ENCODE data around the gene ASTN1.

Gene ASTN1

GRCh38 chr1:177007437-177008161 lies 156.9 kb downstream of the ASTN1 start:
- Histone ChIP-seq H2BK15ac (ENCODE audit: low read length) (no peak overlapping the region), H2BK5ac (ENCODE audit: low read length) (no peak overlapping the region), H3K79me1 (ENCODE audit: low read depth, low read length) (no peaks in the 10 kb centered on the region), H3K36me3 (replicated peaks in 1 of 2; ENCODE audit: control insufficient read depth in 2 of 2, insufficient read depth in 2 of 2, low read length in 2 of 2) (peaks cover 0 to 2% of the 10 kb centered on the region in 2 donors), H3K9ac (ENCODE audit: low read depth, low read length, poor library complexity) (no peak overlapping the region), H2AK5ac (ENCODE audit: low read depth, low read length) (no peak overlapping the region), H3K18ac (ENCODE audit: low read length) (no peak overlapping the region), H3K4me3 (ENCODE audit: low read length in 2 of 2) (no peak overlapping the region), H3K23ac (ENCODE audit: low read depth, low read length, poor library complexity) (no peak overlapping the region), H2BK12ac (ENCODE audit: low read length) (no peak overlapping the region), H3K4me2 (ENCODE audit: insufficient read depth, low read length, poor library complexity, severe bottlenecking) (no peak overlapping the region), H4K8ac (ENCODE audit: low read depth, low read length) (no peak overlapping the region), H4K91ac (ENCODE audit: low read depth, low read length, poor library complexity) (no peak overlapping the region), H3K4ac (ENCODE audit: low read length) (no peak overlapping the region), H3K14ac (ENCODE audit: low read length) (no peak overlapping the region), H3K9me3 (replicated peaks in 1 of 2; ENCODE audit: control insufficient read depth in 2 of 2, insufficient read depth in 1 of 2, low read depth in 1 of 2, low read length in 2 of 2) (peaks cover 0 to 2% of the 10 kb centered on the region in 2 donors), H2AFZ (ENCODE audit: low read length) (no peak overlapping the region), H3K27ac (replicated peaks; ENCODE audit: low read length) (no peak overlapping the region), H3K27me3 (ENCODE audit: control insufficient read depth in 3 of 3, insufficient read depth in 3 of 3, low read depth in 1 of 3, low read length in 3 of 3) (no peaks in the 10 kb centered on the region), H3K4me1 (ENCODE audit: control insufficient read depth in 2 of 2, insufficient read depth in 1 of 2, low read depth in 1 of 2, low read length in 2 of 2) (peaks cover 0 to 4% of the 10 kb centered on the region in 2 donors), H2BK120ac (ENCODE audit: low read depth, low read length) (no peak overlapping the region)
- DNase-seq (ENCODE audit: low spot score): no peak
- no CpG with 5 or more reads among the region's 8 CpGs for WGBS, 2 donors (ENCODE audit: extremely low coverage in 2 of 2, insufficient read length in 2 of 2, insufficient replicate concordance in 1 of 2)

- Histone ChIP-seq H3K4me1 (ENCODE audit: control insufficient read depth in 2 of 2, insufficient read depth in 1 of 2, low read depth in 1 of 2, low read length in 2 of 2) (peaks cover 0 to 4% of the 10 kb centered on the region in 2 donors), H3K4me2 (ENCODE audit: insufficient read depth, low read length, poor library complexity, severe bottlenecking) (no peak overlapping the region), H3K9ac (ENCODE audit: low read depth, low read length, poor library complexity) (no peak overlapping the region), H3K4ac (ENCODE audit: low read length) (no peak overlapping the region), H3K27me3 (ENCODE audit: control insufficient read depth in 3 of 3, insufficient read depth in 3 of 3, low read depth in 1 of 3, low read length in 3 of 3) (no peaks in the 10 kb centered on the region), H3K4me3 (ENCODE audit: low read length in 2 of 2) (no peak overlapping the region), H3K27ac (replicated peaks; ENCODE audit: low read length) (no peak overlapping the region), H3K9me3 (replicated peaks in 1 of 2; ENCODE audit: control insufficient read depth in 2 of 2, insufficient read depth in 1 of 2, low read depth in 1 of 2, low read length in 2 of 2) (no peaks in the 10 kb centered on the region), H3K36me3 (replicated peaks in 1 of 2; ENCODE audit: control insufficient read depth in 2 of 2, insufficient read depth in 2 of 2, low read length in 2 of 2) (no peaks in the 10 kb centered on the region), H2BK15ac (ENCODE audit: low read length) (no peak overlapping the region), H4K91ac (ENCODE audit: low read depth, low read length, poor library complexity) (no peak overlapping the region), H2BK12ac (ENCODE audit: low read length) (no peak overlapping the region), H4K8ac (ENCODE audit: low read depth, low read length) (no peak overlapping the region), H3K79me1 (ENCODE audit: low read depth, low read length) (no peaks in the 10 kb centered on the region), H2AFZ (ENCODE audit: low read length) (no peak overlapping the region), H3K23ac (ENCODE audit: low read depth, low read length, poor library complexity) (no peak overlapping the region), H2AK5ac (ENCODE audit: low read depth, low read length) (no peak overlapping the region), H3K18ac (ENCODE audit: low read length) (no peak overlapping the region), H3K14ac (ENCODE audit: low read length) (no peak overlapping the region), H2BK5ac (ENCODE audit: low read length) (no peak overlapping the region), H2BK120ac (ENCODE audit: low read depth, low read length) (no peak overlapping the region)
- WGBS, 2 donors (ENCODE audit: extremely low coverage in 2 of 2, insufficient read length in 2 of 2, insufficient replicate concordance in 1 of 2): no CpG with 5 or more reads among the region's 5 CpGs
- DNase-seq (ENCODE audit: low spot score): no peak
Observed at GRCh38 chr1:177002891-177003290, 161.6 kb downstream of the ASTN1 start.

GRCh38 chr1:177001556-177001955 lies 163.0 kb downstream of the ASTN1 start:
- H3K23ac ChIP-seq (ENCODE audit: low read depth, low read length, poor library complexity): no peak overlapping the region
- no peaks in the 10 kb centered on the region for H3K27me3 ChIP-seq (ENCODE audit: control insufficient read depth in 3 of 3, insufficient read depth in 3 of 3, low read depth in 1 of 3, low read length in 3 of 3)
- no peak overlapping the region for H2AFZ ChIP-seq (ENCODE audit: low read length)
- H2BK12ac ChIP-seq (ENCODE audit: low read length): no peak overlapping the region
- H3K27ac ChIP-seq (replicated peaks; ENCODE audit: low read length): no peak overlapping the region
- no peak overlapping the region for H2BK5ac ChIP-seq (ENCODE audit: low read length)
- no CpG with 5 or more reads among the region's 2 CpGs for WGBS, 2 donors (ENCODE audit: extremely low coverage in 2 of 2, insufficient read length in 2 of 2, insufficient replicate concordance in 1 of 2)
- no peak overlapping the region for H3K18ac ChIP-seq (ENCODE audit: low read length)
- no peak overlapping the region for H3K4ac ChIP-seq (ENCODE audit: low read length)
- peaks cover 0 to 5% of the 10 kb centered on the region in 2 donors for H3K4me1 ChIP-seq (ENCODE audit: control insufficient read depth in 2 of 2, insufficient read depth in 1 of 2, low read depth in 1 of 2, low read length in 2 of 2)
- H2AK5ac ChIP-seq (ENCODE audit: low read depth, low read length): no peak overlapping the region
- H3K14ac ChIP-seq (ENCODE audit: low read length): no peak overlapping the region
- no peaks in the 10 kb centered on the region for H3K36me3 ChIP-seq (replicated peaks in 1 of 2; ENCODE audit: control insufficient read depth in 2 of 2, insufficient read depth in 2 of 2, low read length in 2 of 2)
- no peak overlapping the region for H2BK120ac ChIP-seq (ENCODE audit: low read depth, low read length)
- H3K9me3 ChIP-seq (replicated peaks in 1 of 2; ENCODE audit: control insufficient read depth in 2 of 2, insufficient read depth in 1 of 2, low read depth in 1 of 2, low read length in 2 of 2): no peaks in the 10 kb centered on the region
- H3K4me2 ChIP-seq (ENCODE audit: insufficient read depth, low read length, poor library complexity, severe bottlenecking): no peak overlapping the region
- no peak overlapping the region for H2BK15ac ChIP-seq (ENCODE audit: low read length)
- H4K91ac ChIP-seq (ENCODE audit: low read depth, low read length, poor library complexity): no peak overlapping the region
- no peak for DNase-seq (ENCODE audit: low spot score)
- H3K9ac ChIP-seq (ENCODE audit: low read depth, low read length, poor library complexity): no peak overlapping the region
- no peak overlapping the region for H4K8ac ChIP-seq (ENCODE audit: low read depth, low read length)
- H3K79me1 ChIP-seq (ENCODE audit: low read depth, low read length): no peaks in the 10 kb centered on the region
- no peak overlapping the region for H3K4me3 ChIP-seq (ENCODE audit: low read length in 2 of 2)

GRCh38 chr1:176998183-176998795 lies 166.2 kb downstream of the ASTN1 start:
- WGBS, 2 donors (ENCODE audit: extremely low coverage in 2 of 2, insufficient read length in 2 of 2, insufficient replicate concordance in 1 of 2): no CpG with 5 or more reads among the region's 5 CpGs

More at GRCh38 chr1:176998183-176998795, 166.2 kb downstream of the ASTN1 start:
- Histone ChIP-seq H4K8ac (ENCODE audit: low read depth, low read length) (no peak overlapping the region), H2AK5ac (ENCODE audit: low read depth, low read length) (no peak overlapping the region), H3K79me1 (ENCODE audit: low read depth, low read length) (no peaks in the 10 kb centered on the region), H3K14ac (ENCODE audit: low read length) (no peak overlapping the region), H3K4me1 (ENCODE audit: control insufficient read depth in 2 of 2, insufficient read depth in 1 of 2, low read depth in 1 of 2, low read length in 2 of 2) (peaks cover 0 to 8% of the 10 kb centered on the region in 2 donors), H3K4me3 (ENCODE audit: low read length in 2 of 2) (no peak overlapping the region), H3K9ac (ENCODE audit: low read depth, low read length, poor library complexity) (no peak overlapping the region), H3K18ac (ENCODE audit: low read length) (no peak overlapping the region), H3K9me3 (replicated peaks in 1 of 2; ENCODE audit: control insufficient read depth in 2 of 2, insufficient read depth in 1 of 2, low read depth in 1 of 2, low read length in 2 of 2) (no peaks in the 10 kb centered on the region), H2BK15ac (ENCODE audit: low read length) (no peak overlapping the region), H3K27me3 (ENCODE audit: control insufficient read depth in 3 of 3, insufficient read depth in 3 of 3, low read depth in 1 of 3, low read length in 3 of 3) (no peaks in the 10 kb centered on the region), H4K91ac (ENCODE audit: low read depth, low read length, poor library complexity) (no peak overlapping the region), H2AFZ (ENCODE audit: low read length) (no peak overlapping the region), H2BK5ac (ENCODE audit: low read length) (no peak overlapping the region), H3K23ac (ENCODE audit: low read depth, low read length, poor library complexity) (no peak overlapping the region), H2BK120ac (ENCODE audit: low read depth, low read length) (no peak overlapping the region), H2BK12ac (ENCODE audit: low read length) (no peak overlapping the region), H3K4me2 (ENCODE audit: insufficient read depth, low read length, poor library complexity, severe bottlenecking) (no peak overlapping the region), H3K4ac (ENCODE audit: low read length) (no peak overlapping the region), H3K36me3 (replicated peaks in 1 of 2; ENCODE audit: control insufficient read depth in 2 of 2, insufficient read depth in 2 of 2, low read length in 2 of 2) (no peaks in the 10 kb centered on the region), H3K27ac (replicated peaks; ENCODE audit: low read length) (no peak overlapping the region)
- no peak for DNase-seq (ENCODE audit: low spot score)
